Thymus (tissue), 11 donors: ENCODE measurements around the gene PCDHGA1. TPM values are rescaled to one million over a fixed set of nuclear protein-coding genes. Genes with fewer than 3 reads are reported as not detected.

Experiments
- DNase-seq, 9 donors: peaks; one replicate each; pipeline ENCODE4 v3.0.0-alpha.2; 2013; ENCODE audit warnings: low spot score in 9 of 9, low read depth in 6 of 9, missing footprints in 1 of 9
- H3K27ac ChIP-seq, 2 donors: one replicate each; pipeline ENCODE4 v1.5.1; 2013; ENCODE audit warnings: control low read depth in 1 of 2, low read depth in 1 of 2, low read length in 1 of 2, mild to moderate bottlenecking in 1 of 2, moderate library complexity in 1 of 2
- H3K27me3 ChIP-seq, 2 donors: one replicate each; pipeline ENCODE4 v1.5.1; 2013; ENCODE audit warnings: low read length in 1 of 2; ENCODE audit not compliant: control insufficient read depth in 2 of 2, insufficient read depth in 1 of 2
- H3K36me3 ChIP-seq, 2 donors: one replicate each; pipeline ENCODE4 v1.5.1; 2013; ENCODE audit warnings: low read length in 1 of 2, mild to moderate bottlenecking in 1 of 2, moderate library complexity in 1 of 2; ENCODE audit not compliant: control insufficient read depth in 2 of 2, insufficient read depth in 2 of 2
- H3K4me1 ChIP-seq, 2 donors: one replicate each; pipeline ENCODE4 v1.5.1; 2013; ENCODE audit warnings: low read length in 2 of 2; ENCODE audit not compliant: control insufficient read depth in 2 of 2, insufficient read depth in 2 of 2
- H3K4me3 ChIP-seq, 2 donors: one replicate each; pipeline ENCODE4 v1.5.1; 2013; ENCODE audit warnings: low read length in 2 of 2, control low read depth in 1 of 2, mild to moderate bottlenecking in 1 of 2
- H3K9me3 ChIP-seq, 2 donors: one replicate each; pipeline ENCODE4 v1.5.1; 2013; ENCODE audit warnings: low read length in 1 of 2, mild to moderate bottlenecking in 1 of 2; ENCODE audit not compliant: control insufficient read depth in 2 of 2, insufficient read depth in 1 of 2
- WGBS: extraction: QIAGEN DNeasy Blood & Tissue Kit; methylation state at CpG from one replicate; pipeline ENCODE4 v1.1.7; 2013; 5-methylcytosine and 5-hydroxymethylcytosine counted together
- polyA plus RNA-seq: library from polyadenylated mRNA; stranded (reverse); fragments of 200-250 nt; gene quantifications from one replicate; pipeline ENCODE4 v1.2.3, GENCODE V29; 2013
- total RNA-seq: library from RNA; stranded (reverse); fragments of 120-200 nt; gene quantifications from one replicate; pipeline ENCODE4 v1.2.4, GENCODE V29; 2013
- donor health status: healthy.

Gene PCDHGA1
- total and polyA plus RNA-seq, 2 donors: 0.09 to 0.16 TPM

DNA sequence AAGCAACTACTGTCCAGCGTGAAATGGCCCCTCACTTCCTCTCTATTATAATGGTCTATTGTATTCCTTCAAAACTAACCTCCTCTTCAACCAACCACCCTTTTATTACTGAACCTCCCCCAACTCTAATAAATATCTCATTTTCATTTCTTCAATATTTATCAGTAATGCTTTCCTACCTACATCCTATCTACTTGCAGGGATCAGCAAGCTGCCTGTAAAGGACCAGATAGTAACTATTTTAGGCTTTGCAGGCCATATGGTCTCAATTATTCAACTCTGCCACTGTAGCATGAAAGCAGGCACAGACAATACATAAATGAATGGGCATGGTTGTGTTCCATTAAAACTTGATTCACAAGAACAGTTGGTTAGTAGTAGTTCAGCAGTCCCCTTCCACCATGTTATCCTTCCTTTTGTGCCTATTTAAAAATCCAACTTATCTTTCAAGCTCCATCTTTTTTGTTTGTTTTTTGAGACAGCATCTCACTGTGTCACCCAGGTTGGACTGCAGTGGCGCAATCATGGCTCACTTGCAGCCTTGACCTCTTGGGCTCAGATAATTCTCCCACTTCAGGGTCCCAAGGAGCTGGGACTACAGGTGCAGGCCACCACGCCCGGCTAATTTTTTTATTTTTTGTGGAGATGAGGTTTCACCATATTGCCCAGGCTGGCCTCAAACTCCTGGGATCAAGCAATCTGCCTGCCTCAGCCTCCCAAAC, 204.3 kb downstream of the PCDHGA1 start:
- Histone ChIP-seq H3K27ac (no peak overlapping the region), H3K9me3 (no peaks in the 10 kb centered on the region), H3K27me3 (no peaks in the 10 kb centered on the region), H3K4me1 (peaks cover 0 to 2% of the 10 kb centered on the region in 2 donors), H3K4me3 (no peak overlapping the region), H3K36me3 (peaks cover 24 to 53% of the 10 kb centered on the region in 2 donors)
- DNase-seq: no peak
- 98% methylated on average over 4 of the region's 4 CpGs for WGBS

DNA sequence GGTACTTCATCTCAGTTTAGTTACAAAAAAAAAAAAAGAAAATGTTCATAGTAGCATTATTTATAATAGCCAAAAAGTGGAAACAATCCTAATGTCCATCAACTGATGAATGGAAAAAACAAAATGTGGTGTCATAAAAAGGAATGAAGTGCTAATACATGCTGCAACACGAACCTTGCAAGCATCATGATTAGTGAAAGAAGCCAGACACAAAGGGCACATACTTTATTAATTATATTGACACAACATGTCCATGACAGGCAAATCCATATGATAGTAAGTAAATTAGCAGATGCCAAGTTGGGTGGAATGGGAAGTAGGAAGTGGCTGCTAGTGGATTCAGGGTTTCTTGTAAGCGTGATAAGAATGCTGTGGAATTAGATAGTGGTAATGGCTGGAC, 212.7 kb downstream of the PCDHGA1 start:
- Histone ChIP-seq H3K9me3 (peaks cover 3 to 8% of the 10 kb centered on the region in 2 donors), H3K27ac (no peak overlapping the region), H3K4me3 (no peak overlapping the region), H3K36me3 (peaks cover 11 to 17% of the 10 kb centered on the region in 2 donors), H3K4me1 (no peaks in the 10 kb centered on the region), H3K27me3 (no peaks in the 10 kb centered on the region)
- DNase-seq: no peak
- 98% methylated on average over 2 of the region's 2 CpGs for WGBS

DNA sequence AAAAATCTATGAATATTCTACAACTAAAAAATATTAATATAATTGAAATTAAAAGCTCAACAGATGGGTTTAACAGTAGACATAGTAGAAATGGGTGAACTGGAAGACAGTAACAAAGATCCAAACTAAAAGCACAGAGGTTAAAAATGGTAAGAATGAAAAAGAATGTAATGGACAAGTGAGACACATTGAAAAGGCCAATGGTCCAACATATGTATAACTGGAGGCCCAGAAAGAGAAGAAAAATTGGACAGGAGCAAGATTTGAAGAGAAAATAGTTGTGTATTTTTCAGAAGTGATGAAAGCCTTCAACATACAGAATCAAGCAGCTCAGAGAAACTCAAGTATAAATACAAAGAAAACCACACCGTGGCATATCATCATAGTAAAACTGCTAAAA, 217.2 kb downstream of the PCDHGA1 start:
- WGBS: 95% methylated on average over 1 of the region's 1 CpG
- Histone ChIP-seq H3K9me3 (peaks cover 4 to 9% of the 10 kb centered on the region in 2 donors), H3K27ac (no peak overlapping the region), H3K27me3 (no peaks in the 10 kb centered on the region), H3K4me1 (no peaks in the 10 kb centered on the region), H3K36me3 (peaks cover 7 to 13% of the 10 kb centered on the region in 2 donors), H3K4me3 (no peak overlapping the region)
- DNase-seq: no peak

DNA sequence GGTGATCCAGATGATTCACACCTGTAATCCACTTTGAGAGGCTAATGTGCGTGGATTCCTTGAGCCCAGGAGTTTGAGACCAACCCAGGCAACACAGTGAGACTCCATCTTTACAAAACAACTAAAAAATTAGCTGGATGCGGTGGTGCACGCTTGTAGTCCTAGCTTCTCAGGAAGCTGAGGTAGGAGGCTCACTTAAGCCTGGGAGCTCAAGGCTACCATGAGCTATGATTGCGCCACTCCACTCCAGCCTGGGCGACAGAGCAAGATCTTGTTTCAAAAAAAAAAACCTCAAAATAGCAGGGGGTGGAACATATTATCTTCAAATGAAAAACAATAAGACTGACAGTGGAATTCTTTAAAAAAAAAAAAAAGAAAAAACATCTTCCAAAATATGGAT, 217.6 kb downstream of the PCDHGA1 start:
- no peaks in the 10 kb centered on the region for H3K27me3 ChIP-seq
- DNase-seq: no peak
- peaks cover 4 to 9% of the 10 kb centered on the region in 2 donors for H3K9me3 ChIP-seq
- H3K4me1 ChIP-seq: no peaks in the 10 kb centered on the region
- WGBS: 97% methylated on average over 5 of the region's 5 CpGs
- H3K36me3 ChIP-seq: peaks cover 7 to 13% of the 10 kb centered on the region in 2 donors
- H3K27ac ChIP-seq: no peak overlapping the region
- H3K4me3 ChIP-seq: no peak overlapping the region

DNA sequence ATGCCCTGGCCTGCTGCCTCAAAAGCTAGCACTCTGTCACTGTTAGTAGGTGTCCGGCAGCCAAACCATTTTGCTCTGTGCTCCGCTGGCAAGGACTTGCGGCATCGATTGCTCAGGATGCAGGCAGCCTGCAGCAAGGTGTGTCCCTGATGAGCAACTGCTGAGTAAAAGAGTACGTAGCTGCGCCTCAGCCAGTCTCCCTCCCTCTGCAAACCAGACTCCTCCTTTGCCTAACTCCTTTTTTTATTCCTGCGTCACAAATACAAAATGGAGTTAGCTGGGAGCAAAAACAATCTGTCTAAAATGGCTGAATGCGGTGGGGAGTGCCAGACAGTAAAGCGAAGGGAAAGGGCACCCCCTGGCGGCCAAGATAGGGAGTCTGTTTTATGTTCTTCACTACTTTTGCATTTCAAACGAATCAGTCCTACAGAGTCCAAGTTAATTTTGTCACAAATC, 227.4 kb downstream of the PCDHGA1 start:
- 76% methylated on average over 11 of the region's 11 CpGs for WGBS
- Histone ChIP-seq H3K4me1 (peaks cover 0 to 3% of the 10 kb centered on the region in 2 donors), H3K36me3 (peaks cover 11 to 31% of the 10 kb centered on the region in 2 donors), H3K27me3 (no peaks in the 10 kb centered on the region), H3K9me3 (no peaks in the 10 kb centered on the region), H3K27ac (peak overlapping the region; percentile 72 to 75), H3K4me3 (no peak overlapping the region)
- peak; percentile 52 to 84 (median 58) for DNase-seq

DNA sequence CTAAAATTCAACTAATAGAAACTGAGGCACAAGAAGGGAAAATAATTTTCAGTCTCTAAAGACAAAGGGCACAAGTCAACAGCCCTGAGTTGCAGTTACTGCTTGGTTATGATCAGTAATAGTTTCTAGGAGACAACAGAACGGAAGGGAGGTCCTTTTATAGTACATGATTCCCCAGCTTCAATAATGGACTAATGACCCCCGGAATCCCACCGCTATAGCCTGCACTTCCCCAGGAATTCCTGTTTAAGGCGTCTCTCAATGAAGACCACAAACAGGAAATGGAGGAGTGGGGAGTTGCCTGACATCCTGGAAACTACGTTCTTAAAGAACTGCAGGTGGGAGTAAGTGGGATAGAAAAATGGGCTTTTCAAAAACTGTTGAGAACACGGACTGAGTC, 227.8 kb downstream of the PCDHGA1 start:
- DNase-seq: no peak
- 56% methylated on average over 6 of the region's 6 CpGs for WGBS
- Histone ChIP-seq H3K4me3 (no peak overlapping the region), H3K27ac (peak overlapping the region; percentile 48 to 54), H3K36me3 (peaks cover 14 to 35% of the 10 kb centered on the region in 2 donors), H3K4me1 (peaks cover 0 to 3% of the 10 kb centered on the region in 2 donors), H3K27me3 (no peaks in the 10 kb centered on the region), H3K9me3 (no peaks in the 10 kb centered on the region)

DNA sequence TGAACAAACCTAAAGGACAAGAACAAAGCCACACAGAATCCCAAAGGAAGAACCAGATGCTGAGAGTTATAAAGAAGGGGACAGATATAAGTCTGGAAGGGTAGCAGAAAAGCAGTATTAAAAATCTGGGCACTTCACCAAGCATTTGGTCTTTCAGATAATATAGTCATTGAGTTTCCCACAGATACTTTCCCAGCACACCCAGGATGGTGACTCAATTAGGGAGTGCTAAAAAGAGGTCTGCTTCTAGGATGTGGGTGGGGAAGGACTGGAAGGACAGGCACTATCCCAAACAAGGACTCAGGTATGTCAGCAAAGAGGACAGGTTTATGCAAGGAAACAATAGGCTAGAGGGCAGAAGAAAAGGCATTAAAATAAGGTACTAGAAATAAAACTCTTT, 229.1 kb downstream of the PCDHGA1 start:
- no peaks in the 10 kb centered on the region for H3K9me3 ChIP-seq
- peak overlapping the region; percentile 8 to 48 for H3K27ac ChIP-seq
- H3K36me3 ChIP-seq: peaks cover 14 to 42% of the 10 kb centered on the region in 2 donors
- peaks cover 0 to 3% of the 10 kb centered on the region in 2 donors for H3K4me1 ChIP-seq
- no peak for DNase-seq
- no peak overlapping the region for H3K4me3 ChIP-seq
- H3K27me3 ChIP-seq: no peaks in the 10 kb centered on the region

DNA sequence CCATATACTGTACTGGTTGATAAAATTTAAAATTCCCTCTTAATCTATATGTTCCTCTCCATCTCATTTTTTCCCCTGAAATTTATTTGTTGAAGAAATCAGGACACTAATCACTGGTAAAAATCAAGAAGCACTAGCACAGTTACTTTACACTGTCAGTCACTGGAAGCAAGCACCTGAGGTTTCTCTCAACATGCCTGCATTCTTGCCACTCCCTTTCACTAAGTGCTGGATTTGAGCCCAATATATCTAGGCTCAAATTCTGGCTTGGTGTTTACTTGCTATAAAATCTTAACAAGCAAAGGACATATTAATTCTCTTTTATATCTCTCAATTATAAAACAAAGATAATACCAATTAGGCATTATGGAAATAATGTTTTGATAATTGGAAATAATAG, 229.8 kb downstream of the PCDHGA1 start:
- Histone ChIP-seq H3K27ac (peak overlapping the region in 1 of 2 donors; percentile 77), H3K4me3 (no peak overlapping the region), H3K9me3 (no peaks in the 10 kb centered on the region), H3K36me3 (peaks cover 14 to 43% of the 10 kb centered on the region in 2 donors), H3K4me1 (peaks cover 0 to 3% of the 10 kb centered on the region in 2 donors), H3K27me3 (no peaks in the 10 kb centered on the region)
- DNase-seq: no peak

DNA sequence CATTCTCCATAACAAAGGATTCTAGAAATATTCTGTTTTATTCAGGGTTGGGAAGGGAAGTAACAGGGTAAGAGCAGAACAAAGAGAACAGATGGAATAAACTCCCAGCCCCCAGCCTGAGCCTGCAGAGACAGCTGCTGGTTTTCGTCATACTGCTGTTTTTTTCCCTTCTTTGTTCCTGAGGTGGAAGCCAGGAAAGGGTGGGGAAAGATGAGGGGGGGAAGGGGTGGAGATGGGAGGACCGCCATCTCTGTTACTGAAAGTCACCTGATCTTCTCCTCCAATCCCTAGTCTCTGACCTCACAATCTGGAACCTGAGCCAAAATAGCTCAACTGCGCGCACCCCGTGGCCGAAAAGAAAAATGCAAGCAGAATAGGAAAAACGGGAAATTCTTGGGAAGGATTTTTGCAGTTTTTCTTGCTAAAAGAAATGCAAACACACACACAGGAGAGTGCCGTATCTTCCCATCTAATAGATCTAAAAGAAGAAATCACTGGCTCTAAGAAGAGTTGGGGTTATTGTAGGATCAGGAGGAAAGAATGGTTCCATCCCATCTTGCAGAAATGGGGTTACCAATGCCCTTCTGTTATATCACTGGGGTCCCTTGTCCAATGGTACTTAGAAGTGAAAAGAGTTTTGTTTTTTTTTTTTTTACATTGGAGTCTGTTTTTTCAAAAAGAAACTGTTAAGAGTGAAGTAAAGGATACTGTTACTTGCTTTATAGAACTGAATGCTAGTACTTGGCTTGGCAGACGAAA, 230.6 kb downstream of the PCDHGA1 start:
- H3K4me3 ChIP-seq: no peak overlapping the region

More for the DNA sequence above, 230.6 kb downstream of the PCDHGA1 start:
- peak in 3 of 9 donors; percentile 6 to 28 (median 21) for DNase-seq
- Histone ChIP-seq H3K4me1 (peaks cover 0 to 3% of the 10 kb centered on the region in 2 donors), H3K27me3 (no peaks in the 10 kb centered on the region), H3K36me3 (peaks cover 8 to 47% of the 10 kb centered on the region in 2 donors), H3K9me3 (no peaks in the 10 kb centered on the region), H3K27ac (peak overlapping the region; percentile 26 to 77)
- 77% methylated on average over 9 of the region's 9 CpGs for WGBS
